ENCODE results near the gene HSPA12B. TPM values are rescaled to one million over a fixed set of nuclear protein-coding genes. Genes with fewer than 3 reads are reported as not detected.

Gene HSPA12B
- total RNA-seq, 2 donors from 2014 or later = 1.5 to 1.7 TPM

DNA sequence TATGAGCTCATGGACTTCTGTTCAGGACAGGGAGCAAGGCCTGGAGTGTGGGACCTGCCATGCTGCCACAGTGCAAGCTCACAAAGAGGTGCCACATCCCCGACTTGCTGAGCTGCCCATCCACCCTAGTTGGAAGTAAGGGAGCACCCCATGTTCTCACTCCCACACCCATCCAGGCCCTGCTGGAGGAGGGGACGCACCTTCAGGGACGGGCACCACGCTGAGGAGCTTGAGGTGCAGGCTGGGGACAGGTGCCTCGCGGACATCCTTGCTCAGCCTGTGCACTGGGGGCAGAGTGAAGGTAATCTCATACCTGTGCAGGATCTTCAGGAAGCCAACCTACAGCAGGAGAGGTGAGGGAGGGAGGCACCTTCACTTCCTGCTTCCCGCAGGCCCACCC, 22.8 kb downstream of the HSPA12B start:
- Histone ChIP-seq H3K9ac (ENCODE audit: low read depth in 2 of 2, low read length in 2 of 2) (no peak overlapping the region), H3K4me3 (no peak overlapping the region), H3K27ac (no peak overlapping the region), H3K9me3 (no peaks in the 10 kb centered on the region), H3K36me3 (no peaks in the 10 kb centered on the region), H3K27me3 (peaks cover 10% of the 10 kb centered on the region), H3K4me1 (no peaks in the 10 kb centered on the region)
- no peak for DNase-seq
- TF ChIP-seq, protein P1, sequence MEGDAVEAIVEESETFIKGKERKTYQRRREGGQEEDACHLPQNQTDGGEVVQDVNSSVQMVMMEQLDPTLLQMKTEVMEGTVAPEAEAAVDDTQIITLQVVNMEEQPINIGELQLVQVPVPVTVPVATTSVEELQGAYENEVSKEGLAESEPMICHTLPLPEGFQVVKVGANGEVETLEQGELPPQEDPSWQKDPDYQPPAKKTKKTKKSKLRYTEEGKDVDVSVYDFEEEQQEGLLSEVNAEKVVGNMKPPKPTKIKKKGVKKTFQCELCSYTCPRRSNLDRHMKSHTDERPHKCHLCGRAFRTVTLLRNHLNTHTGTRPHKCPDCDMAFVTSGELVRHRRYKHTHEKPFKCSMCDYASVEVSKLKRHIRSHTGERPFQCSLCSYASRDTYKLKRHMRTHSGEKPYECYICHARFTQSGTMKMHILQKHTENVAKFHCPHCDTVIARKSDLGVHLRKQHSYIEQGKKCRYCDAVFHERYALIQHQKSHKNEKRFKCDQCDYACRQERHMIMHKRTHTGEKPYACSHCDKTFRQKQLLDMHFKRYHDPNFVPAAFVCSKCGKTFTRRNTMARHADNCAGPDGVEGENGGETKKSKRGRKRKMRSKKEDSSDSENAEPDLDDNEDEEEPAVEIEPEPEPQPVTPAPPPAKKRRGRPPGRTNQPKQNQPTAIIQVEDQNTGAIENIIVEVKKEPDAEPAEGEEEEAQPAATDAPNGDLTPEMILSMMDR (IDR thresholded peaks at IDR 0.05) = no peak
- intact Hi-C loops (cut with DNase I) = no loop called here

DNA sequence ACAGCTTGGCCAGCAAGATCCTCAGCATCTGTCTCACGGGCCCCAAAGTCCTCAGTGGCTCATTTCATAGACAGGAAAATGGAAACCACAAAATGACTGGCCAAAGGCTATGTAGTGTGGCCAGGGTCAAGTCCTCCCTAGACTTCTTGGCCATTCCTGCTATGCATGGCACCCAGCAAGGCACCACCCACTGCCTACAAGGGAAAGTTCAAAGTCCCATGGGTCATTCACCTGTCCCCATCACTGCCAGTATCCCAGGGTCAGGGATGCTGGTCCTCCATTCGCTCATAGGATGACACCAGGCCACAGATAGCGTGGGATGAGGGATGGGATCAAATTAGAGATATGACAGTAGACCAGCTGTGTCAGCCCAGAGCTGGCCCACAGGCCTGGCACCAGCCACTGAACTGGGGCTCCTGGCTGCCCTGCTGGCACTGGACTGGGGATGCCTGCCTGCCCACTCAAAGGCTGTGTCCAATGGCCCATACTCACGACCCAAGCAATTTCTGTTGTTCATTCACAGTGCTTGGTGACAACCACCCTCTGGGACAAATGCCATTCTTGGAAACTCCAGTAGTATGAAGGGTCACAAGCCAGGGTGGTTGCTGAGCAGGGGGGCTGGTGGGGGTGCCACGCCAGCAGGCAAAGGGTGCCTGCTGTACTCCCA, 23.5 kb downstream of the HSPA12B start:
- H3K36me3 ChIP-seq = no peaks in the 10 kb centered on the region
- DNase-seq = no peak
- intact Hi-C loops (cut with DNase I) = no loop called here
- TF ChIP-seq, protein P1 (IDR thresholded peaks at IDR 0.05) = no peak
- H3K9ac ChIP-seq (ENCODE audit: low read depth in 2 of 2, low read length in 2 of 2) = no peak overlapping the region
- H3K4me1 ChIP-seq = no peaks in the 10 kb centered on the region
- no peak overlapping the region for H3K27ac ChIP-seq
- H3K27me3 ChIP-seq = peaks cover 3% of the 10 kb centered on the region
- H3K4me3 ChIP-seq = no peak overlapping the region
- no peaks in the 10 kb centered on the region for H3K9me3 ChIP-seq

DNA sequence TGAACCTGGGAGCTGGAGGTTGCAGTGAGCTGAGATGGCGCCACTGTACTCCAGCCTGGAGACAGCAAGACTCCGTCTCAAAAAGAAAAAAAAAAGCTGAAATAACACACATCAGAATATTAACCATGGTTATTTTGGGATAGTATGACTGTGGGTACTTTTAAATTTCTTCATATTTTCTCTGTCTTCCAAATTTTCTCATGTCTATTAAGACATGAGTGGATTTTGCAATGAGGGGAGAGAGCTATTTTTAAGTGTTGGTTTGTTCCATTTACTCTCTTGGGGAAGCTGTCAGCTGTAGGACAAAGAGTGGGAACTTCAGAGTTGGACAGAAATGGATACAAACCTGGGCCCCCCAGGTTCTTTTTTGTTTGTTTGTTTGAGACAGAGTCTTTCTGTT, 24.8 kb downstream of the HSPA12B start:
- Histone ChIP-seq H3K27me3 (no peaks in the 10 kb centered on the region), H3K36me3 (no peaks in the 10 kb centered on the region), H3K9ac (ENCODE audit: low read depth in 2 of 2, low read length in 2 of 2) (no peak overlapping the region), H3K9me3 (no peaks in the 10 kb centered on the region), H3K4me1 (no peaks in the 10 kb centered on the region), H3K27ac (no peak overlapping the region), H3K4me3 (no peak overlapping the region)
- intact Hi-C loops (cut with DNase I) = no loop called here
- TF ChIP-seq, protein P1 (IDR thresholded peaks at IDR 0.05) = no peak
- DNase-seq = no peak

DNA sequence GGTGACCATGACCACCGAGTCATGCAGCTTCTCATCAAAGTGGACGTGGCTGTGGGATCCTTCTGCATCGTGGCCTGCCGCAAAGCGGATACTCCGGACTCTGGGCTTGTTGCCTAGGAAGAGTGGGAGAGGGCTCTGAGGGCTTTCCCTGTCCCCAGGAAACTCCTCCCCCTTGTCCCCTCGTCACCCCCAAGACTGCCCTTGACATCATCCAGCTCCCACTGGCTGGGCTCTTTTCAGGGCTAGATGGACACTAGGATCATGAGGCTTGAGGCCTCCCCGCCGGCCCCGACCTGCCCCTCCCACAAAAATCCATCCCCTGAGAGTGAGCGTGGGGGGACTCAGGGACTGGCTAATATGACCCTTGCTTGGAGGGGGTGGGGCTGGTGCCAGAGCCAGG, 26.1 kb downstream of the HSPA12B start:
- Histone ChIP-seq H3K36me3 (no peaks in the 10 kb centered on the region), H3K27me3 (no peaks in the 10 kb centered on the region), H3K9me3 (no peaks in the 10 kb centered on the region), H3K4me1 (no peaks in the 10 kb centered on the region), H3K9ac (ENCODE audit: low read depth in 2 of 2, low read length in 2 of 2) (no peak overlapping the region), H3K4me3 (no peak overlapping the region), H3K27ac (no peak overlapping the region)
- TF ChIP-seq, protein P1 (IDR thresholded peaks at IDR 0.05) = no peak
- no peak for DNase-seq
- intact Hi-C loops (cut with DNase I) = no loop called here

DNA sequence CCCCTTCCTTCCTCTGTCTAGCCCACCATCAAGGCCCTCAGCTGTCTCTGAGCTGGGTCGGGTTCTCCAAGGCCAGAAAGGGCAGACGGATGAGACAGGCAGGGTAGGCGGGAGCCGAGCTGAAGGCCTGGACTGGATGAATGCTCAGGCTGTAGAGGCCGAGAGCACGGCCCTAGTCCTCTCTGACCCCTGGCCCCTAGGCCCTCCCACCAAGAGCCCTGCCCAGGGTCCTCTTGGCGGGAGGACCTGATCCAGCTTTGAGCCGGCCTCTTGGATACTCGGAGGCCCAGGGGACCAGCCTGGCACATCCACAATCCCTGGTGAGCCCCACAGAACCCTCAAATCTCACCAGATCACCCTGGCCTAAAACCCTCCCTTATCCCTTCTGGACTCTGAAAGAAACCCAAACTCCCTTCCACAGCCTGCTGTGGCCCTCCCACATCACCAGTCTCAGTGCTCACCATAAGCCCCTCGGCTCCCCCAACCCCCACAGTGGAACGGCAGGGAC, 26.9 kb downstream of the HSPA12B start:
- DNase-seq = no peak
- H3K27ac ChIP-seq = no peak overlapping the region

More for the DNA sequence above, 26.9 kb downstream of the HSPA12B start:
- Histone ChIP-seq H3K4me1 (no peaks in the 10 kb centered on the region), H3K9ac (ENCODE audit: low read depth in 2 of 2, low read length in 2 of 2) (no peak overlapping the region), H3K27me3 (no peaks in the 10 kb centered on the region), H3K9me3 (no peaks in the 10 kb centered on the region), H3K4me3 (no peak overlapping the region), H3K36me3 (no peaks in the 10 kb centered on the region)
- TF ChIP-seq, protein P1 (IDR thresholded peaks at IDR 0.05) = no peak
- intact Hi-C loops (cut with DNase I) = no loop called here
